ENCODE results near the gene USP3.

The USP3 gene

DNA sequence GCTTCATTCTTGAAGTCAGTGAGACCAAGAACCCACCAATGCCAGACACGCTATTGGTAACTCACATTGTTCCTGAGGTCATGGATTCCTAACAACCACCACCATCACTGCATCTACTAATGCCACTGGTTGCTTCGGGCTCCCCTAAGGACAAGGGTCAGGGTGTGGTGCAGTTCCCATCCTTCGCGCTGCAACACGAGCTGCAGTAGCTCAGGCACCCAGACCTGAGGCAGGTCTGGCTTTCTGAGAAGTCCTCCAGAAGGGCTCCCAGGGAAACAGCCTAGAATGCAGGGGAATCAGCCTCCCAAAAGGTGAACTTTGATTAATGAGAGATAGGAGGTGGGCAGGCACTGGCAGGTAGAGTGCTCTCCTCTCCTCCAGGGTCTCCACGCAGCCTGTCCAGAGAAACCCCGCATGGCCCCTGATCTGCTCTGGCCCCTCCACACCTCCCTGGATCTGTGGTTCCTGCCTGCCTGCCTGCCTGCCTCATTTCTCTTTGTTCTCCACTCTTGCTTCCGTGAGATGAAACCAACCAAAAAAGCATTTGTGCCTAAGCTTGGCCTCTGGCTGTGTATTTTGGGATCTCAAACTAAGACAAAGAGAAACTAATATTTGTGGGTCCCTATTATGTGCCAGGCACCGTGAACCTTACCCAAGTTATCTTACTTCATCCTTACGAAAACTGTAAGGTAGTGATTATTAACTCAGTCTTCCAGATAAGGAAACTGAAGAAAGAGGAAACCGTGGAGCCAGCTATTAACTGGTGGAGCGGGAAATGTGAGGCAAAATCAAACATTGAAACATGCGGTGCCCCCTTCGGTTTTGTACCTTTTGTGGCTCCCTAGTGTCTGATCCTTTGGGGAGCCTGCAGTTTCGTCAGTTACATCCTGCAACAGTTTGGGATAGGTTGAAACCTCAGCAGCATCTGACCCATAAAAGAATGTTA, 43.9 kb upstream of the USP3 start:
- peak overlapping the region; percentile 10 for H3K27ac ChIP-seq
- TF ChIP-seq, protein P1, sequence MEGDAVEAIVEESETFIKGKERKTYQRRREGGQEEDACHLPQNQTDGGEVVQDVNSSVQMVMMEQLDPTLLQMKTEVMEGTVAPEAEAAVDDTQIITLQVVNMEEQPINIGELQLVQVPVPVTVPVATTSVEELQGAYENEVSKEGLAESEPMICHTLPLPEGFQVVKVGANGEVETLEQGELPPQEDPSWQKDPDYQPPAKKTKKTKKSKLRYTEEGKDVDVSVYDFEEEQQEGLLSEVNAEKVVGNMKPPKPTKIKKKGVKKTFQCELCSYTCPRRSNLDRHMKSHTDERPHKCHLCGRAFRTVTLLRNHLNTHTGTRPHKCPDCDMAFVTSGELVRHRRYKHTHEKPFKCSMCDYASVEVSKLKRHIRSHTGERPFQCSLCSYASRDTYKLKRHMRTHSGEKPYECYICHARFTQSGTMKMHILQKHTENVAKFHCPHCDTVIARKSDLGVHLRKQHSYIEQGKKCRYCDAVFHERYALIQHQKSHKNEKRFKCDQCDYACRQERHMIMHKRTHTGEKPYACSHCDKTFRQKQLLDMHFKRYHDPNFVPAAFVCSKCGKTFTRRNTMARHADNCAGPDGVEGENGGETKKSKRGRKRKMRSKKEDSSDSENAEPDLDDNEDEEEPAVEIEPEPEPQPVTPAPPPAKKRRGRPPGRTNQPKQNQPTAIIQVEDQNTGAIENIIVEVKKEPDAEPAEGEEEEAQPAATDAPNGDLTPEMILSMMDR (IDR thresholded peaks at IDR 0.05) = no peak
- H3K27me3 ChIP-seq = no peaks in the 10 kb centered on the region
- no peak overlapping the region for H3K4me3 ChIP-seq (ENCODE audit: low read depth in 1 of 2, low read length in 1 of 2)
- no peaks in the 10 kb centered on the region for H3K9me3 ChIP-seq
- peaks cover 16% of the 10 kb centered on the region in 2 experiments for H3K4me1 ChIP-seq (ENCODE audit: control insufficient read depth in 1 of 2, insufficient read depth in 1 of 2, low read depth in 1 of 2, low read length in 1 of 2)
- no peaks in the 10 kb centered on the region for H3K36me3 ChIP-seq

DNA sequence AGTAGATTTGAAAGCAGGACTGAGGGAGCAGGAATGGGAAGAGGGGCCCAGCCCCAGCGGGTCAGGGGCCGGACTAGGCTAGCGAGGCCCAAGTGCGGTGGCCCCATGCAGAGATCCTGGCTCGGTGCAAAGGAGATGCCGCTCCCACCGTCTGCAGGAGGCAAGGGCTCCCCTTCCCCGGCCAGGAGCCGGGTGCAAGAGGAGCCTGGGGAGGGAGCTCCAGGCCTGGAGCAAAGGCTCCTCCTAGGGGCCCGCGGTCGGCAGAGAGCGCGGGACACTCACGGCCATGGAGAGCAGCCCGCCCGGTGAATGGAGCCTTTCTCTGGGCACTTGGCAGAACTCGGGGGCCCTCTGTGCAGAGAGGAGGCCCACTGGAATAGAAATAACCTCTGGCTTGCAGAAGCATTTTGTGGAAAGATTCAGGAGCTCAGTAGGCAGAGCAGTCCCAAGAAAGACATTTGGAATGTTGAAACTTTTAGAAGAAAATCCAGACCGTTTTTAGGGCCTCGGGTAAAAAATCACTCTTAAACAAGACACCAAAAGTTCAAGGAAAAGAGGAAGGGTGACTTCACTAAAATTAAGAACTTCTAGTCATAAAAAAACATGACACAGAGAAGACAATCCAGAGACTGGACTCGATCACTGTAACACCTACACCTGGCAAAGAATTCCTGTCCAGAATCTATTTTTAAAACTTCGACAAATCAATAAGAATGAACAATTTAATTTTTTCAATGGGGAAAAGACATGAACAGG, 43.0 kb upstream of the USP3 start:
- no peaks in the 10 kb centered on the region for H3K27me3 ChIP-seq
- no peaks in the 10 kb centered on the region for H3K36me3 ChIP-seq
- no peak overlapping the region for H3K27ac ChIP-seq
- TF ChIP-seq, protein P1 (IDR thresholded peaks at IDR 0.05) = no peak
- H3K4me1 ChIP-seq (ENCODE audit: control insufficient read depth in 1 of 2, insufficient read depth in 1 of 2, low read depth in 1 of 2, low read length in 1 of 2) = peaks cover 8 to 9% of the 10 kb centered on the region in 2 experiments
- H3K9me3 ChIP-seq = no peaks in the 10 kb centered on the region
- no peak overlapping the region for H3K4me3 ChIP-seq (ENCODE audit: low read depth in 1 of 2, low read length in 1 of 2)

DNA sequence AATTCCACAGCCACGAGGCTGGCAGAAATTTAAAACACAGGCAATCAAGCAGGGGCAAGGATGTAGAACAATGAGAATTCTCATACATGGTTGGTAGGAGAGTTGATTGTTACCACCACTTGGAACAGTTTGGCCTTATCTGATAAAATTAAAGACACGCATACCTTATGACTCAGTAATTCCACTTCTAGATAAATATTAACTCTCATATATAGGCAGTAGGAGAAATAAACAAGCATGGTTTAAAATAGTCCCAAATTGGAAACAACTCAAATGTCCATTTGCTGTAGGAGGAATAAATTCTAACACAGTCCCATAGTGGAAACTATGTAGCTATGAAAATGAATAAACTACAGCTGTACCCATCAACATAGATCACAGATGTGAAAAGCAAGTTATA, 42.3 kb upstream of the USP3 start:
- Histone ChIP-seq H3K27ac (no peak overlapping the region), H3K36me3 (no peaks in the 10 kb centered on the region), H3K4me1 (ENCODE audit: control insufficient read depth in 1 of 2, insufficient read depth in 1 of 2, low read depth in 1 of 2, low read length in 1 of 2) (peaks cover 10 to 12% of the 10 kb centered on the region in 2 experiments), H3K4me3 (ENCODE audit: low read depth in 1 of 2, low read length in 1 of 2) (no peak overlapping the region), H3K27me3 (no peaks in the 10 kb centered on the region), H3K9me3 (no peaks in the 10 kb centered on the region)
- TF ChIP-seq, protein P1 (IDR thresholded peaks at IDR 0.05) = no peak

DNA sequence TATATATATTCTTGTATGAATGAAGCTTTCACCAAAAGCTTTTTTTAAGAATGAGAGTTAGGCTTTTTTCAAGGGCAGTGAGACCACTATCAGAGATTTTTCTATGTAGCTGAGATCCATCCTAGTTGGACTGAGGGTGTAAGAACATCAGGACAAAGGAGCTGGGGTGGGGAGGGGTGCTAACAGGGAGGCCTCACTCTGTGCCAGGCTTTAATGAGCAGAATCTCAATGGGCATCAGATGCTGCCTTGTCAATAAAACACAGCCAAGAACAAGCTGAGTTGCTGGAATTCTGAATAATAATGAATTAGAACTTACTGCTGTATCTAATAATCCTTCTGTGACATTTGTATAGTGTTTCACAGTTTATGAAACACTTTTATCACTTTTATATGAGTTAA, 41.4 kb upstream of the USP3 start:
- Histone ChIP-seq H3K27ac (no peak overlapping the region), H3K4me3 (ENCODE audit: low read depth in 1 of 2, low read length in 1 of 2) (no peak overlapping the region), H3K9me3 (no peaks in the 10 kb centered on the region), H3K36me3 (no peaks in the 10 kb centered on the region), H3K27me3 (no peaks in the 10 kb centered on the region), H3K4me1 (ENCODE audit: control insufficient read depth in 1 of 2, insufficient read depth in 1 of 2, low read depth in 1 of 2, low read length in 1 of 2) (peaks cover 10 to 12% of the 10 kb centered on the region in 2 experiments)
- TF ChIP-seq, protein P1 (IDR thresholded peaks at IDR 0.05) = no peak

DNA sequence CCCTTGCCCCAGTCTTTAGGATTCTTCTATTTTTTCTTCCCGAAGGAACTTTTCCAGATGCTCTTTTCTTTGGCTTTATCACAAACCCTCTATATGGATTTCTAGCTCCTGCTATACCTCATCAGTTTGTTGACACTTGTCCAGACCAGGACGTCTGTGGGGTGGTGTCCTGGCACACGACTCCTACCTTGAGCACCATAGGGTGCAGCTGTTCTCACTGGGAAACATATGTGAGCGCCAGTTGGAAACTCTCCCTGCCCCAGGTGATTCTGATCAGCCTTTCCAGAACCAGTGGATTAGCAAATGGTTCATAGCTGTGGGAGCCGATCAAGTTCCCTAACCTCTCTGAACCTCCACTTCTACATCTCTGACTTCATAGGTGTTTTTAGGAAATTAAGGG, 40.6 kb upstream of the USP3 start:
- Histone ChIP-seq H3K4me1 (ENCODE audit: control insufficient read depth in 1 of 2, insufficient read depth in 1 of 2, low read depth in 1 of 2, low read length in 1 of 2) (peaks cover 9 to 10% of the 10 kb centered on the region in 2 experiments), H3K27ac (no peak overlapping the region), H3K36me3 (no peaks in the 10 kb centered on the region), H3K4me3 (ENCODE audit: low read depth in 1 of 2, low read length in 1 of 2) (no peak overlapping the region), H3K27me3 (no peaks in the 10 kb centered on the region), H3K9me3 (no peaks in the 10 kb centered on the region)
- TF ChIP-seq, protein P1 (IDR thresholded peaks at IDR 0.05) = no peak
